HG03342 (cell line): ENCODE data around the gene DHX34.

Experiments
- ATAC-seq: cut with Tn5 transposase; IDR thresholded peaks from one replicate; pipeline ENCODE4 v1.9.1; 2021; ENCODE audit warnings: mild to moderate bottlenecking, moderate library complexity; ENCODE audit not compliant: unreplicated experiment

DHX34 gene

GRCh38 chr19:47415953-47416642, 67.0 kb downstream of the DHX34 start:
- no peak for ATAC-seq

GRCh38 chr19:47416643-47416985, 67.5 kb downstream of the DHX34 start:
- no peak for ATAC-seq

GRCh38 chr19:47417107-47417745, 68.1 kb downstream of the DHX34 start:
- no peak for ATAC-seq

GRCh38 chr19:47417746-47418691, 68.9 kb downstream of the DHX34 start:
- no peak for ATAC-seq

- ATAC-seq: no peak
Observed at GRCh38 chr19:47418692-47419029, 69.5 kb downstream of the DHX34 start.

DNA sequence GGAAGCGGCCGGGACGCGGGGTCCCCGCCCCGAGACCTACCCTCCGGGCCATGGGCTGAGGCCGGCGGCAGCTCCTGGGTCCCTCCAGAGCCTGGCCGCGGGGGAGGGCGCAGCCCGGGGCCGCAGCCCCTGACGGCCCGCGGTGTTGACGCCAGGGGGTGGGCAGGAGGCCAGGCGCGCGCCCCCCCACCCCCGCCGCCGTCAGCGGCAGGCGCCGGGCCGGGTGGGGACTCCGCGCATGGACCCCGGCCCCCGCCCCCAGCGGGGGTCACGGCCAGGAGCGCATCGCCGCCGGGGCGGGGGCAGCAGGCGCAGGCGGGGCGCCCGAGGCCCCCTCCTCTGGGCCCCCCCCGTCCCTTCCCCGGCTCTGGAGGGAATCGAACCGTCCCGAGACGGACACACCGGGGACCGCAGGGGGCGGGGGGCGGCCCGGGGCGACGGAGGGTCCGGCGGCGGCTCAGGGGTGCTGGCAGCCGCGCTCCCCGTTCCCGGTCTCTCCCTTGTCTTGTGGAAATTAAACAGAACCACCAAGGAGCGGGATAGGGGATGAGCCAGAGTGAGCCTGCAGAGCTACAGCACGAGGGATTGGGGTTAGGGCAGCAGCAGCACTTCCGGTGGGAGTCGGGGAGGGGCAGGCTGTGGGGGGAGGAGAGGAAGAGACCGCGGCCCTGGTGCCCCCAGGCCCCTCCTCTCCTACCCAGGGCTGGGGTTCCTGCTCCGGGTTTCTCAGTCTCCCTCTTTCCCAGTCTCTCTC, 70.1 kb downstream of the DHX34 start, which contains the start of gene MEIS3:
MEIS3 (minus strand) TSS at position 498 of the 754 bp plus-strand sequence; CDS start at position 52, 446 bp downstream.
- ATAC-seq: no peak

DNA sequence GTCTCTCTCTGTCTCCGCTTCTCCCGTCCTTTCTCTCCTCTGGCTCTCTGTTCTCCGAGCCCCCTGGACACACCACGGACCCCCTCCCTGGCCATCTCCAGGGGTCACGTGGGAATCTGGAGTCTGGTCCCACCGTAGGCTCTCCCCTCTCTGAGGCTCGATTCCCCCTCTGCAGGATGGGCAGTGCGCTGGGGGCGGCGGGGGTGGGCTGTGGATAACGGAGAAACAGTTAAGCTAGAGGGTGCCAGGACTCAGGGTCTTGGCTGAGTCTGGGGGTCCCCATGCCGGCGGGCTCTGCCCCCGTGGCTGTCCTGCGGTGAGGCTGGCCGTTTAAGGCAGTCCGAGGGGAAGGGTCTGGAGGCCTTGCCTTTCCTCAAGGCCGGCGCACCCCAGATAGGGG, 70.7 kb downstream of the DHX34 start:
- no peak for ATAC-seq

DNA sequence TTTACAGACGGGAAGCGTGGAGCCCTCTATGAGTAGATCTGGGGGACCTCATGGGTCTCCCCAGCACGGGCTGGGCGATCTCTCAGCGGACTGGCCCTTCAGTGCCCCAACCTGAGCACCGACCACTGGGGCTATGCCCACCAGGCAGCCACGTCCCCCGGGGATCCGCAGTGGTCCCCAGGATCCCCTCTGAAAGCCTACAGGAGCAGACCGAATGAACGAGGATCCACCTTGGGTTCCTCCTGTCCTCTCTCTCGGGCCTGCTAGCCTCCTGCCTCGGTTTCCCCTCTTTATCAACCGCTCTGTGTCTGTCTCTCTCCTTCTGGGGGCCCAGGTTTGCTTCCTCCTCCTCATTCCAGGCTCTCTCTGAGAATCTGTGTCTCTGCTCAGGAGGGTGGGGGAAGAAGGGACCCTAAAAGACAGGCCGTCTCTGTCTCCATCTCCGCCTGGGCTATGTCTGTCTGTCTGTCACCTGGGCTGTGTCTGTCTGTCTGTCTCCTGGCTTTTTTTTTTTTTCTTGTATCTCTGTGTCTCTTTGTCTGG, 72.2 kb downstream of the DHX34 start:
- ATAC-seq: no peak

DNA sequence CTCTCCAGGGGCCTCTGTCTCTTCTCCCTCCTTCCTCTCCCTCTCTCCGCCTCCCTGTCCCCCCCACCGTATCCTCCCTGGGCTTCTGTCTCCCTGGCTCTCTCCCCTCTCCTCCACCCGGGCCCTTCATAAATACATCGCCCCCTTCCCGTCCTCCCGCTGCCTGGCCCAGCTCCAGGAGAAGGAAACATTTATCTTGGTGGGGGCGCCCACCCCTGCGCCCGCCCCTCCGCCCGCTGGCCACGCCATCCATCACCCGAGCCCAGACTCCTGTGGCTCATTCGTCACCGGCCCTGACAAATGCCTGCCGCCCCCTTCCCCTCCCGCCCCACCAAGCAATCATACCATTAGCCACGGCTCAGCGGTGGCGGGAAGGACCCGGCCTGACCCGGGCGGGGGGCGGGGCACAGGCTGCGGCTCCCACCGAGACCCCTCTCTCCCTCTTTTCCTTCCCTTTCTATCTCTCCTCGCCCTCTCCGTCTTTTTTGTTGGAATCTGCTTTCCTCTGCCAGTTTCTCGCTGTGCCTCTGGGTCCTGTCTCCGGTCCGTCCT, 72.8 kb downstream of the DHX34 start:
- no peak for ATAC-seq

- no peak for ATAC-seq
Observed at GRCh38 chr19:47422417-47423163, 73.5 kb downstream of the DHX34 start.

DNA sequence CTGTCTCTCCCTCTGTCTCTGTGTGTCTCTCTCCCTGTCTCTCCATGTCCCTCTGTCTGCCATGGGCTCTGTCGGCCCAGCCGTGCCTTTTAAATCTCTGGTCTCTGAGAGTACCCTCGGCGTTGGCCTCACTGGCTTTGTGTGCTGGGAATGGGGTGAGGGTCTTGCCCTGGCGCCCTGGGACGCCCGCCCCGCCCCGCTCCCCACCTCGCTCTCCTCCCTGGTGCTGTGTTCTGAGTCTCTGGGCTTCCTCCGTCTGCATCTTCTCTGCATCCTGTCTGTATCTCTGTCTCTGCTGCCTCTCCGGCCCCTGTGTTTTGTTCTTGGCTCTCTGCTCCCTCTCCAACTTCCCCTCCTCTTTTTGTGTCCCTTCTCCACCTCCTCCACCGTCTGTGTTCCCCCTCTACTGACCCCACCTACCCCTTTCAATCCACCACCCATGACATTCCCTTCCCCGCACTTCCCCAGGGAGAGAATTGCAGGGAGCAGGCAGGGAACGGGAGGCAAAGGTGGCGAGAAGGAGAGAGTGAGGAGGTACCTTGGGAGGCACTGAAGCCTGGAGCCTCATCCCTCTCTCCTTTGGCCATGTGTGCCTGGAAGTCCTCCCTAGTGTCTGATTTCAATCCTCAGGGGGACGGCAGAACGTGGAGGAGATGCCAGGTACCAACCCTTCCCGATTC, 74.2 kb downstream of the DHX34 start:
- no peak for ATAC-seq

DNA sequence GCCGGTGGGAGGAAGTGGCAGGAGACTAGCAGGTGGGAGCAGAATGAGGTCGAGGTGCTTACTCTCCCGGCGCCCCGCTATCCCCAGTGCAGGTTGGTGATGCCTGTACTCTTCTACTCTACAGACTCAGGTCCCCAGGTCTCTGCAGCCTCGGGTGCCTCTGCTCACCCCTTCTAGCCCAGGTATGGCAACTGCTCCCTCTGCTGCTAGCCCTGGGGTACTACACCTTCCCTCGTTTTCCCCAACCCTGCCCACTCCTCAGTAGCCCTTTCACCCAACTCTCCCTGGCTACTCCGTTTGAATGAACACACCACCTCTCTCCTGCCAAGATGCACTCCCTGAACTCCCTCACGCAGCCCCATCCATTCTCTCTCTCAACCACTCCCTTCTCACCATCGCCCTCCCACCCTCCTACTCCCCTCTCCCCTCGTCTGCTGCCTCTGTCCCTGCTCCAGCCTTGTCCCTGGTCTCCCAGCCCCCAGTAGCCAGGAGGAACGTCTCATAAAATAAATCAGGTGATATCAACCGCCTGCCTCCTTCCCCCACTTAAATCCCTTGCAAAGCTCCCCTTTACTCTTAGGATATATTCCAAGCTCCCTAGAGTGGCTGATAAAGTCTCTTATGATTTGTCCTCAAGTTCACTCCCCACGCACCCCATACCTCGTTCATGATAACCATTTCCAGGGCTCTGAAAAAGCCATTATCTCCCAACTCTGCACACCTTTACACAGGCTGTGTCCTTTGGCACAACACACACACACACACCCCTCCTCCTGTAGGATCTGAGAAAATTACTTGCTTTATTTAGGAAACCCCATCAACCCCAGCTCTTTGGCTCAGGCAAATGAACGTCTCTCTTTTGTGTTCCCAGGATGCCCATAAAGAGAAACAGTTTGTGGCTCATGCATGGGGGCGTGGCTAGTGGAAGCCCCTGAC, 78.4 kb downstream of the DHX34 start:
- no peak for ATAC-seq

- peak; percentile 42 for ATAC-seq
Observed at GRCh38 chr19:47428177-47428894, 79.2 kb downstream of the DHX34 start.

DNA sequence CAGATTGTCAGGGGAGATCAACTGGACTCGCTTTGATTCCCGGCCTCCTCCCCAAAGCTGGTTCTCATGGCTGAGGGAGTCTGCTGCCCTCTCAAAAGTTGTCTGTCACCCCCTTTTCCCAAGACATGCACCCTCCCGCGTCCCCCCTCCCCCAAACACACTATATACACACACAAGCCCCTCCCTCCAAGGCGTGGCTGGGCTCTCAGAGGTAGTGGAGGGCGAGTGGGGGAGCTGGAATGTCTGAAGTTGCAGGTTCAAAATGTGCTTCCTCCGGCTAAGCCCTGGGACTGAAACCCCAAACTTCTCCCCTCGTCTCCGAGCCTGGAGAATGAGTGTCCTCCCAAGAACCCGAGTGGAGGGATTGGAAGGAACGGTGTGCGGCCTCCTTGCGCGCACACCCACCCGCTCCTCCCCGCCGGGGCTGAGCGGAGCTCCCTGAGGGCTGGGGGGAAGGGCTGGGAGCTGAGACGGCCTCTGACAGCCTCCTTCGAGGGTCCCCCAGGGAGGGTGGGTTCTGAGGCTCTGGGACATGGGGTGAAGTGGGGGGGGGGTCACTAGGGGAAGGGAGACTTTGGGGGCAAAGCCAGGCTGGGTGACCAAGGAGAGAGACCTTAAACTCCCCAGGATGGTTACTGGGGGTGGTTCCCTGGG, 80.2 kb downstream of the DHX34 start:
- ATAC-seq: no peak

DNA sequence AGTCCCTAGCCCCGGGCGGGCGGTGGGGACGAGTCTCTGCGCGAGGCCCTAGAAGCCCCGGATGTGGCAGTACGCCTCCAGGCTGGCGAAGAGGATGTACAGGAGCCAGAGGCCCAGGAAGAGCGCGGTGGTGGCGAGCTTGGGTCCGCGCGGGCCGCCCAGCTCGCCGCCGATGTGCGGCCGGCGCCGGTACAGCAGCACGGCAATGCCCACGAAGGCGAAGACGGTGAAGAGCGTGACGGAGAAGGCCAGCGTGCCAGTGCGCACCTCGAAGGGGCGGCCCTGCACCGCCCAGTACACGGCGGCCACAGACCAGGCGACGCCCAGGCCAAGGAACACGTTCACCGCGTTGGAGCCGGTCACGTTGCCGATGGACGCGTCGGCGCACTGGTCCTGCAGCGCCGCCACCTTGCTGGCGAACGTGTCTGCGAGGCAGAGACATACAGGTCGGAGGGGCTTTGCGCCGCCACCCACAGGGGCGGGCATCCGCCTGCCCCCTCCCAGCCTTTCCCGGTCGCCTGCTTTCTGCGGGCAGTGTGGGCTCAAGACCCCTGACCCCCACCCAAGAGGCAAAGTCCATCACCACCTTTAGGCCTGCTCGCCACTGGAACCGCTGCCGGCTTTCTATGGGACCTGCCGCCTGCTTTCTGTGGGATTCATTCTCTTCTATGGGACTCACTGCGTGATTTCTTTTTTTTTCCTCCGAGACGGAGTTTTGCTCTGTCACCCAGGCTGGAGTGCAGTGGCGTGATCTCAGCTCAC, 81.1 kb downstream of the DHX34 start:
- no peak for ATAC-seq

GRCh38 chr19:47432091-47432490, 83.0 kb downstream of the DHX34 start:
- no peak for ATAC-seq
